Stimulated activated CD4-positive, alpha-beta T cell treated with anti-CD3 and anti-CD28 coated beads, Interleukin-15, amount 100 ng/mL, for 48 hours (primary cell): Measurements from ENCODE around the gene GUCA1A.
A peak's percentile ranks its signal among the peaks of the same experiment; 100 is the strongest.
"Not testable (repeated sequence)": the region's sequence is repeated elsewhere in the genome, so short reads cannot be mapped to it uniquely, and the experiment has no call there.

Source experiments
- DNase-seq, 2 donors: peaks; one replicate each; pipeline ENCODE4 v3.0.0-alpha.2; 2020; ENCODE audit warnings: low read depth in 2 of 2

Gene GUCA1A

GRCh38 chr6:42177514-42178364 lies 4.6 kb downstream of the GUCA1A start:
- DNase-seq: no peak

- no peak for DNase-seq
Observed at GRCh38 chr6:42179261-42179944, 6.2 kb downstream of the GUCA1A start.

GRCh38 chr6:42179945-42180313 lies 6.8 kb downstream of the GUCA1A start:
- peak; percentile 43 to 55 for DNase-seq

GRCh38 chr6:42182101-42182500 lies 8.9 kb downstream of the GUCA1A start:
- DNase-seq: no peak

- no peak for DNase-seq
Observed at GRCh38 chr6:42184475-42184874, 11.3 kb downstream of the GUCA1A start.

- no peak for DNase-seq
Observed at GRCh38 chr6:42185597-42185996, 12.4 kb downstream of the GUCA1A start.

GRCh38 chr6:42188406-42188805 lies 15.2 kb downstream of the GUCA1A start:
- no peak for DNase-seq

GRCh38 chr6:42190554-42191183 lies 17.5 kb downstream of the GUCA1A start:
- no peak for DNase-seq

GRCh38 chr6:42192385-42192784 lies 19.2 kb downstream of the GUCA1A start:
- not testable (repeated sequence) for DNase-seq

GRCh38 chr6:42193491-42193894 lies 20.3 kb downstream of the GUCA1A start:
- DNase-seq: no peak

GRCh38 chr6:42194056-42194455 lies 20.9 kb downstream of the GUCA1A start:
- DNase-seq: no peak

- no peak for DNase-seq
Observed at GRCh38 chr6:42195415-42195814, 22.3 kb downstream of the GUCA1A start.

GRCh38 chr6:42197555-42198362 lies 24.6 kb downstream of the GUCA1A start:
- no peak for DNase-seq

- no peak for DNase-seq
Observed at GRCh38 chr6:42199106-42199981, 26.2 kb downstream of the GUCA1A start.

- no peak for DNase-seq
Observed at GRCh38 chr6:42200035-42200434, 26.9 kb downstream of the GUCA1A start.

- no peak for DNase-seq
Observed at GRCh38 chr6:42201382-42201781, 28.2 kb downstream of the GUCA1A start.

GRCh38 chr6:42202131-42202915 lies 29.2 kb downstream of the GUCA1A start:
- DNase-seq: not testable (repeated sequence)

GRCh38 chr6:42203183-42203582 lies 30.0 kb downstream of the GUCA1A start:
- no peak for DNase-seq

- DNase-seq: no peak
Observed at GRCh38 chr6:42204768-42205282, 31.7 kb downstream of the GUCA1A start.

GRCh38 chr6:42207559-42207958 lies 34.4 kb downstream of the GUCA1A start:
- DNase-seq: not testable (repeated sequence)
